Right forelimb (tissue), 1 donor: ENCODE measurements around the gene IGFBP6.

ENCODE experiments used
- DNase-seq: peaks from one replicate; pipeline ENCODE4 v3.0.0-alpha.2; 2018

The IGFBP6 gene

GRCh38 chr12:53122961-53123468 is 25.5 kb downstream of the IGFBP6 start:
- no peak for DNase-seq

GRCh38 chr12:53123578-53124351 is 26.3 kb downstream of the IGFBP6 start:
- DNase-seq, result no peak

- DNase-seq, result no peak
Measured at GRCh38 chr12:53124352-53124723, 26.9 kb downstream of the IGFBP6 start.

GRCh38 chr12:53127169-53127568 is 29.7 kb downstream of the IGFBP6 start:
- DNase-seq, result no peak

- DNase-seq, result no peak
Measured at GRCh38 chr12:53128780-53129569, 31.5 kb downstream of the IGFBP6 start.

- DNase-seq, result no peak
Measured at GRCh38 chr12:53131844-53132243, 34.4 kb downstream of the IGFBP6 start.

- no peak for DNase-seq
Measured at GRCh38 chr12:53133722-53134121, 36.3 kb downstream of the IGFBP6 start.

GRCh38 chr12:53143355-53143754 is 45.9 kb downstream of the IGFBP6 start:
- DNase-seq, result no peak

- DNase-seq, result no peak
Measured at GRCh38 chr12:53145383-53146260, 48.2 kb downstream of the IGFBP6 start.

- DNase-seq, result no peak
Measured at GRCh38 chr12:53147181-53147580, 49.7 kb downstream of the IGFBP6 start.

GRCh38 chr12:53147653-53148052 is 50.2 kb downstream of the IGFBP6 start:
- DNase-seq, result no peak

GRCh38 chr12:53151039-53151438 is 53.6 kb downstream of the IGFBP6 start:
- DNase-seq, result no peak
